ENCODE measurements around the gene IRS4.

DNA sequence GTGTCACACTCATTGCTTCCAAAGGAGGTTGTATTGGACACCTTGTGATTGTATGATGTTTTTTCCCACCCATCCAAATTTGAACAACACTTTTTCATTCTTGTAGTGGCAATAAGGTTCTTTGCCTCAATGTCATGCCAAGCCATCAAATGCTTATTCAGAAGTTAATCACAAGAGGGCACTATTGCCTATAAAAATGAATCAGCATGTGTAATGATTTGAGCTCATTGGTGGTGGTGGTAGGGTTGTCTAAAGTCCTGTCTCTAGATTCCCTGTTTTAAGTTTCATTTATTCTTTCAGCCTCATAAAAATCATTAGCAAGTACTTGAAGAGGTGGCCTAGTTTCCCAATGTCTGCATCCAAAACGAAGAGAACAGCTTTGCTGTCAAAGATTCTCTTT, 37.0 kb downstream of the IRS4 start:
- peak; percentile 39 for TF ChIP-seq CTCF (IDR thresholded peaks at IDR 0.05; ENCODE audit: borderline replicate concordance, extremely low read depth, low read length, poor library complexity, severe bottlenecking)
- no peak for TF ChIP-seq EZH2 (IDR thresholded peaks at IDR 0.05; ENCODE audit: borderline replicate concordance, low read depth, low read length, severe bottlenecking)
